Endothelial cell of umbilical vein (primary cell): ENCODE data around the gene DYRK3. TPM values are rescaled to one million over a fixed set of nuclear protein-coding genes. Genes with fewer than 3 reads are reported as not detected.

Experiments
- BruUV-seq: library from RNA; stranded (reverse); fragments of 400-500 nt; replicated peaks from 2 replicates; lab custom pipeline; 2021; lab: Mats Ljungman, UMichigan
- CTCF ChIA-PET: fragments of 300-600, 350-600 bp; sonication (Branson Sonifier 250); formaldehyde crosslinking; loops from one replicate; lab custom pipeline; 2021; ENCODE audit warnings: antibody characterized with exemption, inconsistent platforms; lab: Charles Lee
- POLR2A ChIA-PET: fragments of 300-600, 350-600 bp; sonication (Branson Sonifier 250); formaldehyde crosslinking; loops from one replicate; lab custom pipeline; 2021; ENCODE audit warnings: antibody characterized with exemption, inconsistent platforms; lab: Charles Lee
- DNase-seq: peaks from one replicate; pipeline ENCODE4 v3.0.0-alpha.2; 2011; ENCODE audit warnings: low read depth, low spot score
- FAIRE-seq: peaks from 2 replicates; lab custom pipeline; 2011; peaks lifted over from hg19 to GRCh38; lab: Jason Lieb, UNC
- H2AFZ ChIP-seq: 2 replicates; pipeline ENCODE4 v1.6.0; 2012; ENCODE audit warnings: low read depth, low read length, control low read depth, inconsistent platforms
- H3K27ac ChIP-seq: 2 replicates; pipeline ENCODE4 v1.5.1; 2011; ENCODE audit warnings: low read depth, mild to moderate bottlenecking, control low read depth, low read length, moderate library complexity; ENCODE audit not compliant: insufficient read depth
- H3K27me3 ChIP-seq, 2 experiments: 2 replicates each; pipeline versions ENCODE4 v1.6.0 to v1.6.1; 2011; ENCODE audit warnings: low read length in 2 of 2, mixed read lengths in 1 of 2; ENCODE audit not compliant: control insufficient read depth in 2 of 2, insufficient read depth in 2 of 2
- H3K36me3 ChIP-seq, 2 experiments: 2 replicates in 1 of 2; 3 replicates in 1 of 2; pipeline ENCODE4 v1.5.1; 2011; ENCODE audit warnings: low read length in 2 of 2, mild to moderate bottlenecking in 1 of 2, moderate library complexity in 1 of 2; ENCODE audit not compliant: control insufficient read depth in 2 of 2, insufficient read depth in 2 of 2; ENCODE audit errors: extremely low read depth in 1 of 2
- H3K4me1 ChIP-seq: 3 replicates; pipeline ENCODE4 v1.5.1; 2011; ENCODE audit warnings: mild to moderate bottlenecking, low read length; ENCODE audit not compliant: control insufficient read depth, insufficient read depth; ENCODE audit errors: extremely low read depth
- H3K4me2 ChIP-seq: 2 replicates; pipeline ENCODE4 v1.6.1; 2011; ENCODE audit warnings: low read length, control low read depth, mixed read lengths; ENCODE audit not compliant: insufficient read depth
- H3K4me3 ChIP-seq, 3 experiments: fragments of 200-600 bp in 1 of 3; sonication (generic), shearing (Covaris generic) in 1 of 3; replicated peaks in 1 of 3; 2 replicates each; pipeline ENCODE4 v1.5.1; 2011 to 2016; ENCODE audit warnings: control low read depth in 3 of 3, low read length in 3 of 3, mild to moderate bottlenecking in 2 of 3, inconsistent platforms in 1 of 3, low read depth in 1 of 3, moderate library complexity in 1 of 3; ENCODE audit not compliant: insufficient read depth in 1 of 3
- H3K79me2 ChIP-seq: 2 replicates; pipeline ENCODE4 v1.6.0; 2012; ENCODE audit warnings: low read length, inconsistent platforms; ENCODE audit not compliant: control insufficient read depth, insufficient read depth
- H3K9ac ChIP-seq: replicated peaks from 2 replicates; pipeline ENCODE3; 2011; ENCODE audit warnings: low read length, control low read depth; ENCODE audit not compliant: insufficient read depth; ENCODE audit errors: extremely low read depth
- H3K9me1 ChIP-seq: replicated peaks from 3 replicates; pipeline ENCODE4 v1.6.0; 2011; ENCODE audit warnings: mild to moderate bottlenecking, low read length; ENCODE audit not compliant: control insufficient read depth, insufficient read depth; ENCODE audit errors: extremely low read depth
- H3K9me3 ChIP-seq: replicated peaks from 2 replicates; pipeline ENCODE4 v1.5.1; 2012; ENCODE audit warnings: low read length, inconsistent platforms; ENCODE audit not compliant: control insufficient read depth, insufficient read depth
- H4K20me1 ChIP-seq: replicated peaks from 2 replicates; pipeline ENCODE3; 2011; ENCODE audit warnings: mild to moderate bottlenecking, low read length; ENCODE audit not compliant: control insufficient read depth, insufficient read depth; ENCODE audit errors: extremely low read depth
- CTCF ChIP-seq, 2 donors: IDR thresholded peaks; 1 replicate in 1 of 2; 2 replicates in 1 of 2; pipeline ENCODE4 v1.5.1; 2011; ENCODE audit warnings: low read length in 2 of 2, mild to moderate bottlenecking in 2 of 2, moderate library complexity in 2 of 2, control low read depth in 1 of 2, inconsistent platforms in 1 of 2, low read depth in 1 of 2; ENCODE audit not compliant: insufficient read depth in 1 of 2; ENCODE audit errors: extremely low read depth in 1 of 2
- EZH2 ChIP-seq: IDR thresholded peaks from 2 replicates; pipeline ENCODE4 v1.6.1; 2012; ENCODE audit warnings: borderline replicate concordance, low read depth, mild to moderate bottlenecking, moderate library complexity, low read length, inconsistent platforms; ENCODE audit not compliant: severe bottlenecking
- FOS ChIP-seq: IDR thresholded peaks from 2 replicates; pipeline ENCODE4 v1.6.1; 2011; ENCODE audit warnings: mild to moderate bottlenecking, low read length, moderate library complexity, borderline replicate concordance; ENCODE audit not compliant: insufficient read depth
- JUN ChIP-seq: IDR thresholded peaks from 2 replicates; pipeline ENCODE4 v1.6.1; 2011; ENCODE audit warnings: borderline replicate concordance, low read depth; ENCODE audit not compliant: insufficient read length, insufficient read depth
- MYC ChIP-seq: IDR thresholded peaks from one replicate; pipeline ENCODE4 v1.6.1; 2011; ENCODE audit warnings: mild to moderate bottlenecking, low read depth, low read length
- POLR2A ChIP-seq: IDR thresholded peaks from 2 replicates; pipeline ENCODE4 v1.6.1; 2012; ENCODE audit warnings: low read depth, mild to moderate bottlenecking, control low read depth, low read length
- POLR2AphosphoS5 ChIP-seq: IDR thresholded peaks from 2 replicates; pipeline ENCODE4 v1.6.1; 2012; ENCODE audit warnings: low read depth, mild to moderate bottlenecking, control low read depth, low read length, moderate library complexity; ENCODE audit not compliant: insufficient read depth
- dilution Hi-C: fragments of 300-500 bp; cut with MboI; formaldehyde crosslinking; loops from one replicate; pipeline ENCODE4 v1.15.0; 2019; ENCODE audit warnings: low sequenced_read_pairs; ENCODE audit not compliant: extremely low pct_ligation_motif_present
- intact Hi-C: fragments of 100-400 bp; cut with micrococcal nuclease; formaldehyde crosslinking; loops from one replicate; pipeline ENCODE4 v1.10.0; 2022
- polyA plus RNA-seq, 4 experiments: library from polyadenylated mRNA; depleted of rRNA in 3 of 4; stranded (reverse) in 3 of 4; unstranded in 1 of 4; fragments of >200 nt; gene quantifications; 2 replicates each; pipeline versions ENCODE4 v1.2.1 to v1.2.3, GENCODE V29; 2011 to 2012; ENCODE audit warnings: missing spikeins in 1 of 4
- total RNA-seq: library from RNA; stranded (reverse); gene quantifications from 2 replicates; pipeline ENCODE4 v1.2.3, GENCODE V29; 2021

DYRK3 gene
- total and polyA plus RNA-seq, 2 donors (not counting 3 experiments of a cell fraction or from before 2014, with no cell fraction given) = 3.4 to 7.4 TPM

- Histone ChIP-seq H3K36me3 (no peaks in the 10 kb centered on the region), H3K9me3 (no peaks in the 10 kb centered on the region), H4K20me1 (no peaks in the 10 kb centered on the region), H3K79me2 (peaks cover 5% of the 10 kb centered on the region), H3K27me3 (peaks cover 2 to 4% of the 10 kb centered on the region in 2 experiments), H3K9me1 (no peaks in the 10 kb centered on the region), H3K4me2 (peak overlapping the region; percentile 81), H3K27ac (peak overlapping the region; percentile 59), H3K4me1 (peaks cover 13% of the 10 kb centered on the region), H3K4me3 (peak overlapping the region in 2 of 3 experiments; percentile 72 to 80), H2AFZ (peak overlapping the region; percentile 95), H3K9ac (peak overlapping the region; percentile 61)
- ChIA-PET POLR2A (interaction anchor here (1.0 to 1.4 kb wide), 3 partner anchors 22 to 41 kb away, joined by 3 to 11 read pairs (median 5); partner anchors contain the start of gene EIF2D), CTCF (interaction anchor here (0.7 to 14.5 kb wide), 17 partner anchors 12 to 865 kb away, joined by 3 to 663 read pairs (median 5); partner anchors contain the start of gene EIF2D)
- dilution Hi-C loops (no loop called here), intact Hi-C loops (loop anchor here (1.0 to 5.0 kb wide), 7 partner anchors 24 to 278 kb away; no protein-coding TSS in a partner anchor)
- FAIRE-seq = peak; percentile 98
- BruUV-seq = TSS peak; percentile 95
- TF ChIP-seq POLR2AphosphoS5 (no peak), MYC (no peak), FOS (no peak), CTCF (IDR thresholded peaks at IDR 0.05; ENCODE audit: extremely low read depth in 1 of 2, insufficient read depth in 1 of 2, low read depth in 1 of 2, low read length in 2 of 2) (peak; percentile 82 to 83), JUN (no peak), EZH2 (no peak), POLR2A (no peak)
- peak; percentile 87 for DNase-seq
Observed at GRCh38 chr1:206634365-206635079, 814 bp upstream of the DYRK3 start.
